SU-DHL-6 (cell line): ENCODE data around the gene SMC5.

Experiments used
- CTCF ChIP-seq: fragments of 200-600 bp; sonication (generic); IDR thresholded peaks from one replicate; pipeline ENCODE4 v1.5.1; 2017; ENCODE audit warnings: antibody characterized with exemption, mild to moderate bottlenecking, low read length, moderate library complexity; ENCODE audit not compliant: insufficient read depth, poor library complexity, severe bottlenecking
- EZH2phosphoT487 ChIP-seq: fragments of 200-600 bp; sonication (generic), shearing (Covaris generic); conservative IDR thresholded peaks from 2 replicates; pipeline ENCODE4 v1.6.1; 2018; ENCODE audit warnings: mild to moderate bottlenecking, antibody characterized with exemption, low read length, moderate library complexity, mixed read lengths

GRCh38 chr9:70229579-70229978, 29.2 kb upstream of the SMC5 start:
- TF ChIP-seq CTCF (no peak), EZH2phosphoT487 (no peak)
